ENCODE measurements around the gene ARHGAP30. TPM values are rescaled to one million over a fixed set of nuclear protein-coding genes. Genes with fewer than 3 reads are reported as not detected.

The ARHGAP30 gene
- polyA plus RNA-seq, 1 experiment: not detected

- Histone ChIP-seq H3K9me3 (ENCODE audit: control insufficient read depth, insufficient read depth, low read length) (no peaks in the 10 kb centered on the region), H3K27me3 (ENCODE audit: control insufficient read depth, insufficient read depth, low read length) (peaks cover 3% of the 10 kb centered on the region), H3K4me3 (ENCODE audit: low read depth, low read length) (no peak overlapping the region), H3K27ac (ENCODE audit: low read depth, low read length) (no peak overlapping the region)
- no peak for DNase-seq (ENCODE audit: low read depth, low spot score)
- TF ChIP-seq CTCF (IDR thresholded peaks at IDR 0.05; ENCODE audit: low read depth, low read length): peak; percentile 82
- ChIA-PET POLR2A (interaction anchor here (1.1 to 1.3 kb wide), 3 partner anchors 48 to 101 kb away, joined by 3 to 7 read pairs (median 7); partner anchors contain the start of gene KLHDC9), CTCF (interaction anchor here (0.6 to 6.5 kb wide), 39 partner anchors 7 to 322 kb away, joined by 3 to 87 read pairs (median 5); partner anchors contain the start of genes DEDD, F11R, KLHDC9 and NIT1)
These were observed 72.2 kb downstream of the ARHGAP30 start for GRCh38 chr1:160997323-160998038.

Small RNA genes within 50 kb of the gene (small RNA-seq; reads per million reads assigned to genes)
- gene AL591806.2 (ENCODE audit: insufficient read length, low read depth): not detected

Other genes with a start within 250 kb of the ARHGAP30 start
- gene CD244, start 207.0 kb downstream of the ARHGAP30 start, polyA plus RNA-seq (2011; rRNA removed): not detected in 2 replicates
- not detected in 2 replicates for gene ITLN1, start 184.7 kb downstream of the ARHGAP30 start, polyA plus RNA-seq (2011; rRNA removed)
- not detected in 2 replicates for gene ITLN2, start 115.1 kb downstream of the ARHGAP30 start, polyA plus RNA-seq (2011; rRNA removed)
- 1.7 and 2.0 TPM in 2 replicates for gene F11R, start 48.7 kb downstream of the ARHGAP30 start, polyA plus RNA-seq (2011; rRNA removed)
- 0.33 TPM in 1 of 2 replicates, not detected in the other for gene TSTD1, start 30.9 kb downstream of the ARHGAP30 start, polyA plus RNA-seq (2011; rRNA removed)
- gene USF1, start 23.9 kb downstream of the ARHGAP30 start, polyA plus RNA-seq (2011; rRNA removed): 32.6 and 37.6 TPM in 2 replicates
- 0.02 and 0.16 TPM in 2 replicates for gene NECTIN4, start 19.7 kb upstream of the ARHGAP30 start, polyA plus RNA-seq (2011; rRNA removed)
- 1.1 and 1.6 TPM in 2 replicates for gene KLHDC9, start 28.5 kb upstream of the ARHGAP30 start, polyA plus RNA-seq (2011; rRNA removed)
- 84.2 and 101 TPM in 2 replicates for gene PFDN2, start 48.1 kb upstream of the ARHGAP30 start, polyA plus RNA-seq (2011; rRNA removed)
- 19.2 and 24.3 TPM in 2 replicates for gene NIT1, start 48.2 kb upstream of the ARHGAP30 start, polyA plus RNA-seq (2011; rRNA removed)
- gene DEDD, start 62.8 kb upstream of the ARHGAP30 start, polyA plus RNA-seq (2011; rRNA removed): 34.9 and 38.0 TPM in 2 replicates
- gene UFC1, start 84.1 kb upstream of the ARHGAP30 start, polyA plus RNA-seq (2011; rRNA removed): 129 and 146 TPM in 2 replicates
- gene USP21, start 89.6 kb upstream of the ARHGAP30 start, polyA plus RNA-seq (2011; rRNA removed): 15.4 and 16.2 TPM in 2 replicates
- gene PPOX, start 96.5 kb upstream of the ARHGAP30 start, polyA plus RNA-seq (2011; rRNA removed): 9.7 and 9.8 TPM in 2 replicates
- 21.8 and 24.7 TPM in 2 replicates for gene B4GALT3, start 107.6 kb upstream of the ARHGAP30 start, polyA plus RNA-seq (2011; rRNA removed)
- 0.52 and 0.72 TPM in 2 replicates for gene ADAMTS4, start 129.2 kb upstream of the ARHGAP30 start, polyA plus RNA-seq (2011; rRNA removed)
- gene NDUFS2, start 132.5 kb upstream of the ARHGAP30 start, polyA plus RNA-seq (2011; rRNA removed): 150 and 155 TPM in 2 replicates
- gene FCER1G, start 145.4 kb upstream of the ARHGAP30 start, polyA plus RNA-seq (2011; rRNA removed): 0.37 and 0.66 TPM in 2 replicates
- not detected in 2 replicates for gene APOA2, start 153.7 kb upstream of the ARHGAP30 start, polyA plus RNA-seq (2011; rRNA removed)
- 9.3 and 9.9 TPM in 2 replicates for gene TOMM40L, start 156.2 kb upstream of the ARHGAP30 start, polyA plus RNA-seq (2011; rRNA removed)
- not detected in 2 replicates for gene NR1I3, start 168.3 kb upstream of the ARHGAP30 start, polyA plus RNA-seq (2011; rRNA removed)
- gene PCP4L1, start 188.9 kb upstream of the ARHGAP30 start, polyA plus RNA-seq (2011; rRNA removed): not detected in 2 replicates
- gene MPZ, start 240.1 kb upstream of the ARHGAP30 start, polyA plus RNA-seq (2011; rRNA removed): 0.71 and 0.89 TPM in 2 replicates
- 311 and 335 TPM in 2 replicates for gene SDHC, start 244.5 kb upstream of the ARHGAP30 start, polyA plus RNA-seq (2011; rRNA removed)